CD4-positive, alpha-beta memory T cell (primary cell): ENCODE results near the gene KICS2. TPM values are rescaled to one million over a fixed set of nuclear protein-coding genes. Genes with fewer than 3 reads are reported as not detected.
A peak's percentile ranks its signal among the peaks of the same experiment; 100 is the strongest.

ENCODE experiments used
- CTCF ChIA-PET: fragments of 350-600 bp; sonication (Branson Sonifier 250); formaldehyde crosslinking; loops from one replicate; lab custom pipeline; 2021; ENCODE audit warnings: inconsistent platforms; ENCODE audit not compliant: partially characterized antibody; lab: Charles Lee
- POLR2A ChIA-PET: fragments of 350-600 bp; sonication (Branson Sonifier 250); formaldehyde crosslinking; loops from one replicate; lab custom pipeline; 2021; ENCODE audit not compliant: partially characterized antibody; lab: Charles Lee
- DNase-seq, 5 donors: peaks; one replicate each; pipeline versions ENCODE4 v3.0.0 to v3.0.0-alpha.2; 2020 to 2022; ENCODE audit warnings: mixed read lengths in 1 of 5
- H3K27ac ChIP-seq: one replicate; pipeline ENCODE4 v1.7.0; 2013; ENCODE audit warnings: low read depth, low read length
- H3K27me3 ChIP-seq: 2 replicates; pipeline ENCODE4 v1.7.0; 2013; ENCODE audit warnings: mild to moderate bottlenecking, low read length, moderate library complexity; ENCODE audit not compliant: insufficient read depth
- H3K36me3 ChIP-seq: 2 replicates; pipeline ENCODE4 v1.7.0; 2013; ENCODE audit warnings: mild to moderate bottlenecking, low read length, moderate library complexity; ENCODE audit not compliant: insufficient read depth
- H3K4me1 ChIP-seq: 2 replicates; pipeline ENCODE4 v1.7.0; 2013; ENCODE audit warnings: mild to moderate bottlenecking, low read length, moderate library complexity; ENCODE audit not compliant: insufficient read depth
- H3K4me3 ChIP-seq, 2 donors: one replicate each; pipeline ENCODE4 v1.7.0; 2013; ENCODE audit warnings: low read length in 2 of 2, mild to moderate bottlenecking in 1 of 2
- H3K9me3 ChIP-seq, 2 donors: one replicate each; pipeline ENCODE4 v1.7.0; 2013; ENCODE audit warnings: low read length in 2 of 2, control low read depth in 1 of 2; ENCODE audit not compliant: control insufficient read depth in 1 of 2
- H3K27ac Mint-ChIP-seq, 7 donors: one replicate each; pipeline ENCODE4 v1.8.0; 2020 to 2021; ENCODE audit warnings: mixed read lengths in 7 of 7, mild to moderate bottlenecking in 6 of 7, inconsistent platforms in 3 of 7, moderate library complexity in 3 of 7
- H3K27me3 Mint-ChIP-seq, 2 donors: one replicate each; pipeline ENCODE4 v1.8.0; 2020 to 2021; ENCODE audit warnings: mixed read lengths in 2 of 2
- H3K36me3 Mint-ChIP-seq, 2 donors: one replicate each; pipeline ENCODE4 v1.8.0; 2020 to 2021; ENCODE audit warnings: mixed read lengths in 2 of 2, inconsistent platforms in 1 of 2, mild to moderate bottlenecking in 1 of 2
- H3K4me1 Mint-ChIP-seq, 4 donors: one replicate each; pipeline ENCODE4 v1.8.0; 2020 to 2021; ENCODE audit warnings: mixed read lengths in 4 of 4, mild to moderate bottlenecking in 1 of 4
- H3K4me3 Mint-ChIP-seq, 8 donors: one replicate each; pipeline ENCODE4 v1.8.0; 2020 to 2021; ENCODE audit warnings: mixed read lengths in 8 of 8, mild to moderate bottlenecking in 7 of 8, moderate library complexity in 6 of 8, inconsistent platforms in 3 of 8
- H3K9me3 Mint-ChIP-seq, 8 donors: one replicate each; pipeline ENCODE4 v1.8.0; 2020 to 2021; ENCODE audit warnings: mixed read lengths in 8 of 8, mild to moderate bottlenecking in 5 of 8, inconsistent platforms in 3 of 8, moderate library complexity in 1 of 8
- intact Hi-C: fragments of 100-400 bp; cut with micrococcal nuclease; formaldehyde crosslinking; loops from one replicate; pipeline ENCODE4 v1.15.1; 2023
- polyA plus RNA-seq, 2 donors: library from polyadenylated mRNA; unstranded; fragments of 300-500 nt; fragmentation: Illumina TruSeq; gene quantifications; one replicate each; pipeline ENCODE4 v1.2.3, GENCODE V29; 2021
- total RNA-seq, 2 experiments: library from RNA; stranded (reverse); gene quantifications; one replicate each; pipeline ENCODE4 v1.2.3, GENCODE V29; 2021

The KICS2 gene
- total RNA-seq (10 to 100 TPM; 21.2 to 24.1 TPM), polyA plus RNA-seq (10 to 100 TPM in 1 of 2 donors, 1 to 10 TPM in 1; 8.0 to 18.4 TPM)

DNA sequence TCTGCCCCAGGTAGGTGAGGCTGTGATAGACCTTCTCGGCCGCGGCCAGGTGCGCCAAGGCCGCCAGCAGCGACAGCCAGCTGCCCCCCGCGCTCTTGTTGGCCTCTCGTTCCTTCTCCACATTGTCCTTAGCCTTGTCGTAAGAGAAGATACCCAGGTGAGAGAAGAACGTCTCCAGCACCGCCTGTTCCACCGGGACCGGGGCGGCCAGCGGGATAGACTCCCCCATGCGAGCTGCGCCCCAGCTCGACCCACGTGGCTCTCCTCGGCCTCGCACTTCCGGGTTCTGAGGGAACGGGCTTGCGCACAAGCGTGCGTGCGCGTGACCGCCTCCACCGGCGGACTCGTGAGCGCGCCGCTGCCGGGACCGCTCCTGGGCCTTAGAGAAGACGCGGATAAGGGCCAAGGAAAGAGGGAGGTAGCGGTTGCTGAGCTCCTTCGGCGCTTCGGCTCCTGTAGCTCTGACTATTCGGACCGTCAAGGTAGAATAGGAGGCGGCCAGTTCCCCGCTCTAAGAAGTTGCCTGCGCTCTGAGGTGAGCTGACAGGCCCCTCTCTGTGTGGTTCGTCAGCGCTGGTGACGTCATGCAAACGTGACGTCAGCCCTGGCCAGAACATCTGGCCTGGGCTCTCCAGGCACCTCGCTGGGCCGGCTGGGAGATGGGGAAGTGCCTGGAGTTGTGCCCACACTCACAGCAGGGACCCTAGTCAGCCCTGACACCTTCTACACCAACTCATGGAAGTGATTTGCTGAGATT is at the start of gene KICS2:
Gene KICS2 (minus strand): TSS at position 288 of the 757 bp plus-strand sequence. CDS start 59 bp downstream, at position 229.
- Histone ChIP-seq H3K27ac (peak within 1 kb of the TSS; percentile 89), H3K36me3 (no peaks in the 10 kb centered on the region), H3K9me3 (no peaks in the 10 kb centered on the region), H3K27me3 (no peaks in the 10 kb centered on the region), H3K4me3 (peak within 1 kb of the TSS; percentile 69 to 71), H3K4me1 (peaks cover 37% of the 10 kb centered on the region)
- Mint-ChIP-seq H3K36me3 (peaks cover 0 to 10% of the 10 kb centered on the region in 2 donors), H3K27ac (peak within 1 kb of the TSS; percentile 92 to 100 (median 99)), H3K27me3 (peaks cover 0 to 7% of the 10 kb centered on the region in 2 donors), H3K4me1 (peaks cover 21 to 49% (median 34%) of the 10 kb centered on the region in 4 donors), H3K4me3 (peak within 1 kb of the TSS; percentile 94 to 99 (median 97)), H3K9me3 (no peaks in the 10 kb centered on the region)
- ChIA-PET CTCF (interaction anchor here (0.7 to 1.0 kb wide), 2 partner anchors 16 to 168 kb away, joined by 3 to 4 read pairs; partner anchors contain the start of gene C12orf56), POLR2A (interaction anchor here (0.7 to 2.1 kb wide), 8 partner anchors 8 to 1964 kb away, joined by 3 to 15 read pairs (median 3); partner anchors contain the start of genes SRGAP1, TMBIM4, USP15 and XPOT)
- DNase-seq = peak; percentile 91 to 94 (median 94)
- intact Hi-C loops = loop anchor here (1.0 to 5.0 kb wide), 7 partner anchors 182 to 1619 kb away; partner anchors contain the start of genes GNS, LEMD3, SRGAP1 and TBK1

DNA sequence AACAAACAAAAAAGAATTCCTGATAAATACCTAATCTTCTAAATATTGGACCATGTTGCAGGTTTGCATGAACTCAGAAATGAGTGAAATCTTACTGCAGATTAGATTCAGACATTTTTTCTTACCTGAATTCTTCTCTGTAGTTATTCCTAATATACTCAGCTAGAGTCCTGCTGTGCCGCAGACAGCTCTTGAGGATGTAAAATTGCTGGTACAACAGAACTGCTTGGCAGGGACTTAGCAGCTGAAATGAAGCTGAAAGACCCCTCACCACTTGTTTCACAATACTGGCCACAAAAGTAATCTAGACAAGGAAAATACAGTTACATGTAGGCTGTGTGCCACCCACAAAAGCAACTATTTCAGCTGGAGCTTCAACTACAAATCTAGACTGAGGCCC is 48.3 kb upstream of the KICS2 start:
- POLR2A ChIA-PET = no interaction called here
- Histone ChIP-seq H3K27ac (no peak overlapping the region), H3K36me3 (no peaks in the 10 kb centered on the region), H3K4me3 (no peak overlapping the region), H3K27me3 (no peaks in the 10 kb centered on the region), H3K4me1 (no peaks in the 10 kb centered on the region), H3K9me3 (no peaks in the 10 kb centered on the region)
- no peaks in the 10 kb centered on the region for H3K4me1 Mint-ChIP-seq
- H3K27me3 Mint-ChIP-seq = no peaks in the 10 kb centered on the region
- no peak for DNase-seq
- CTCF ChIA-PET = interaction anchor here (1.3 to 1.7 kb wide), 2 partner anchors 11 to 13 kb away, joined by 3 to 4 read pairs; no protein-coding TSS in a partner anchor
- no peak overlapping the region for H3K27ac Mint-ChIP-seq
- H3K9me3 Mint-ChIP-seq = no peaks in the 10 kb centered on the region
- H3K36me3 Mint-ChIP-seq = no peaks in the 10 kb centered on the region
- intact Hi-C loops = no loop called here
- H3K4me3 Mint-ChIP-seq = no peak overlapping the region

DNA sequence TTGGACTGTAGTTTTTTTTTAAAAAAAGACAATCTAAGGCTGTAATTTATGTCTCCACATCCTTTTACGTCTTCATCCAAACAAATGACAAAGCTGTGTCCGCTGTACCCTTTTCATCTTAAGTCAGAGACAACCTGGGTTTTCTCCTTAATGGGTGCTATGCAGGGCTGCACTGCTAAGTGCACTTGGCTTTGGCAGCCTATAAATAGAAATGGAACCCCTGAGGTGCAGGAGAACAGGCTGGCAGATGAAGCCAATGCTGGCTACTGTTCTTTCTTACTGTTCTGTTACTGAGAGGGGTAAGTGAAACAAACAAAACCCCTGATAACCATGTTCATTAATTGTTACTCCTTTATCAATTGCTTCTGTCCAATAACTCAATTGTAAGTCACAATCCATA is 47.1 kb upstream of the KICS2 start:
- intact Hi-C loops = no loop called here
- Mint-ChIP-seq H3K27ac (no peak overlapping the region), H3K4me1 (no peaks in the 10 kb centered on the region), H3K9me3 (no peaks in the 10 kb centered on the region), H3K4me3 (no peak overlapping the region), H3K36me3 (no peaks in the 10 kb centered on the region), H3K27me3 (no peaks in the 10 kb centered on the region)
- DNase-seq = no peak
- Histone ChIP-seq H3K27me3 (no peaks in the 10 kb centered on the region), H3K36me3 (no peaks in the 10 kb centered on the region), H3K4me1 (no peaks in the 10 kb centered on the region), H3K4me3 (no peak overlapping the region), H3K9me3 (no peaks in the 10 kb centered on the region), H3K27ac (no peak overlapping the region)
- CTCF ChIA-PET = no interaction called here
- POLR2A ChIA-PET = no interaction called here

DNA sequence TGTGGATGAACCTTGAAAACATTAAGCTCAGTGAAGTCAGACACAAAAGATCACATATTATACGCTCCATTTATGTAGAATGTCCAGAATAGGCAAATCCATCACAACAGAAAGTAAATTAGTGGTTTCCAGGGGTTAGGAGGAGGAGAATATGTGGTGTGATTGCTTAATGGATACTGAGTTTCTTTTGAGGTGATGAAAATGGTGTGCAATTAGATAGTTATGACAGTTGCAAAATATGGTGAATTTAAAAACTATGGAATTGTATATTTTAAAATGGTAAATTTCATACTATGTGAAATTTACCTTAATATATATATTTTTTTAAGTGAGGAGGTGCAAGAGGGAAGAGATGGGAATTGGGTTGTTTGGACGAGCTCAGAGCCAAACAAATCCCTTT is 46.3 kb upstream of the KICS2 start:
- no peak overlapping the region for H3K4me3 Mint-ChIP-seq
- Histone ChIP-seq H3K4me3 (no peak overlapping the region), H3K27me3 (no peaks in the 10 kb centered on the region), H3K9me3 (no peaks in the 10 kb centered on the region), H3K27ac (no peak overlapping the region), H3K36me3 (no peaks in the 10 kb centered on the region), H3K4me1 (no peaks in the 10 kb centered on the region)
- no peak overlapping the region for H3K27ac Mint-ChIP-seq
- no peaks in the 10 kb centered on the region for H3K4me1 Mint-ChIP-seq
- DNase-seq = no peak
- ChIA-PET POLR2A (no interaction called here), CTCF (no interaction called here)
- no peaks in the 10 kb centered on the region for H3K9me3 Mint-ChIP-seq
- intact Hi-C loops = no loop called here
- H3K36me3 Mint-ChIP-seq = no peaks in the 10 kb centered on the region
- H3K27me3 Mint-ChIP-seq = no peaks in the 10 kb centered on the region

DNA sequence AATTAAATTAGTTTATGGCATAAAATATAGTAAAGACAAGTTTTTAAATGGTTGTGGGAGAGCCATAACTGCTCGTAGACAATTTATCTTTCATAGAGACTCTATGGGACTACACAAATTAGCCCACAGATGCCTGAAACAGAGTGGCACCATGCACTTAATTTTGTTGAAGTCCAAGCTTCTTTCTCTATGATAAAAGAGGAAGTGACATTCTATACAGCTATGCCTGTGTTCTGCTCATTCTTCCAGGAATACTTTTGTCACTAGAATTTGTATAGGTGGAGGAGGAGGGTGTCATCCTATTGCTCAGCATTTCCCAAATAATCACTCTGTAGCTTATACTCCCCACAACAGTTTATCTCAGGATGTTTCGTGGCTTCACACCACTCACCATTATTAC is 43.7 kb upstream of the KICS2 start:
- ChIA-PET CTCF (interaction anchor here (0.8 to 1.6 kb wide), 2 partner anchors 9 to 125 kb away, joined by 3 read pairs; partner anchors contain the start of gene C12orf56), POLR2A (no interaction called here)
- Histone ChIP-seq H3K4me3 (no peak overlapping the region), H3K9me3 (no peaks in the 10 kb centered on the region), H3K36me3 (no peaks in the 10 kb centered on the region), H3K27me3 (no peaks in the 10 kb centered on the region), H3K4me1 (no peaks in the 10 kb centered on the region), H3K27ac (no peak overlapping the region)
- H3K27ac Mint-ChIP-seq = no peak overlapping the region
- no peak overlapping the region for H3K4me3 Mint-ChIP-seq
- H3K9me3 Mint-ChIP-seq = no peaks in the 10 kb centered on the region
- H3K36me3 Mint-ChIP-seq = no peaks in the 10 kb centered on the region
- intact Hi-C loops = no loop called here
- no peaks in the 10 kb centered on the region for H3K4me1 Mint-ChIP-seq
- peaks cover 0 to 2% of the 10 kb centered on the region in 2 donors for H3K27me3 Mint-ChIP-seq
- no peak for DNase-seq

DNA sequence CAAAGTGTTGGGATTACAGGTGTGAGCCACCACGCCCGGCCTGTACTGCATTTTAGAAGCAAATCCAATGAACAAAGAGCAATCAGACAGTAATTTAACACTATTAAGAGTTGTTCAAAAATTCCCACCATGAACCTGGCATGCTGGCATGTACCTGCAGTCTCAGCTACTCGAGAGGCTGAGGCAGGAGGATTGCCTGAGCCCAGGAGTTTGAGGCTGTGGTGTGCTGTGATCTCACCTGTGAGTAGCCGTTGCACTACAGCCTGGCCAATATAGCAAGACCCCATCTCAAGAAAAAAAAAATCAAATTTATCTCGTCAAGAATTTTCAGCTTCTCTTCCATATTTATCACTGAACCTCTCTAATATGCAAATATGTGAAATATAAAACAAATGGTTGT is 39.7 kb upstream of the KICS2 start:
- Mint-ChIP-seq H3K4me1 (no peaks in the 10 kb centered on the region), H3K36me3 (no peaks in the 10 kb centered on the region), H3K9me3 (no peaks in the 10 kb centered on the region), H3K4me3 (no peak overlapping the region), H3K27ac (no peak overlapping the region), H3K27me3 (peaks cover 0 to 2% of the 10 kb centered on the region in 2 donors)
- intact Hi-C loops = no loop called here
- Histone ChIP-seq H3K27me3 (no peaks in the 10 kb centered on the region), H3K4me1 (no peaks in the 10 kb centered on the region), H3K4me3 (no peak overlapping the region), H3K9me3 (no peaks in the 10 kb centered on the region), H3K27ac (no peak overlapping the region), H3K36me3 (no peaks in the 10 kb centered on the region)
- POLR2A ChIA-PET = no interaction called here
- no peak for DNase-seq
- CTCF ChIA-PET = no interaction called here

DNA sequence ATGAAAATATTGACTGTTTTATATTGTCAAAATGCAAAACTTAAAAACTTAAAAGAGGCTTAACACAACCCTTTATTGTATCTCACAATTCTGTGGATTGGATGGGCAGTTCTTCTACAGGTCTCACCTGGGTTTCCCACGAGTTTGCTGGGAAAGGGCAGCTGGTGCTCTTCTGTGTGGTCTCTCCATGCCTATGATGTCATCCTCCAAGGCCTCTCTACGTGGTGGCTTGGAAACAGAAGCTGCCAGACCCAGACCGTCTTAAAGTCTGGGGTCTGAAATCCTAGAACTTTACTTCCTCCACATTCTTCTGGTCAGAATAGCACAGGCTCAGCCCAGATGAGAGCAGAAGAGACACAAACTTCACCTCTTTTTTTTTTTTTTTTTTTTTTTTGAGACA is 36.5 kb upstream of the KICS2 start:
- H3K4me3 Mint-ChIP-seq = no peak overlapping the region
- CTCF ChIA-PET = interaction anchor here (1.4 to 3.3 kb wide), 4 partner anchors 12 to 456 kb away, joined by 3 to 24 read pairs (median 4); partner anchors contain the start of gene SRGAP1
- H3K4me1 Mint-ChIP-seq = peaks cover 0 to 9% (median under 1%) of the 10 kb centered on the region in 4 donors
- POLR2A ChIA-PET = no interaction called here
- H3K27ac Mint-ChIP-seq = no peak overlapping the region
- Histone ChIP-seq H3K9me3 (no peaks in the 10 kb centered on the region), H3K4me1 (no peaks in the 10 kb centered on the region), H3K4me3 (no peak overlapping the region), H3K36me3 (no peaks in the 10 kb centered on the region), H3K27ac (no peak overlapping the region), H3K27me3 (no peaks in the 10 kb centered on the region)
- intact Hi-C loops = loop anchor here (5.0 kb wide), 1 partner anchor 836 kb away; no protein-coding TSS in a partner anchor
- H3K27me3 Mint-ChIP-seq = peaks cover 0 to 2% of the 10 kb centered on the region in 2 donors
- no peaks in the 10 kb centered on the region for H3K36me3 Mint-ChIP-seq
- no peaks in the 10 kb centered on the region for H3K9me3 Mint-ChIP-seq
- no peak for DNase-seq
